Body of pancreas (tissue), 4 donors: ENCODE data around the gene HOXD1.

Source experiments
- CTCF ChIP-seq, 7 experiments: fragments of 450-650 bp in 4 of 7; fragments of 200-600 bp in 3 of 7; sonication (generic) in 3 of 7; IDR thresholded peaks; one replicate each; pipeline ENCODE4 v1.5.1; 2016 to 2019; ENCODE audit warnings: antibody characterized with exemption in 7 of 7
- POLR2A ChIP-seq, 3 donors: fragments of 450-650 bp; IDR thresholded peaks; one replicate each; pipeline ENCODE4 v1.6.1; 2016; ENCODE audit warnings: antibody characterized with exemption in 3 of 3, mild to moderate bottlenecking in 2 of 3

- TF ChIP-seq CTCF (IDR thresholded peaks at IDR 0.05) (no peak), POLR2A (IDR thresholded peaks at IDR 0.05) (no peak)
Measured at GRCh38 chr2:176178038-176178756, 10.3 kb upstream of the HOXD1 start.
